Mucosa of descending colon (tissue), 3 donors: Measurements from ENCODE around the gene ERVK3-1. TPM values are rescaled to one million over a fixed set of nuclear protein-coding genes. Genes with fewer than 3 reads are reported as not detected.
A peak's percentile ranks its signal among the peaks of the same experiment; 100 is the strongest.

Experiments
- ATAC-seq: fragments of 200-7000 bp; cut with Tn5 transposase; one replicate; pipeline ENCODE4 v1.9.1; 2020; ENCODE audit warnings: mild to moderate bottlenecking, moderate library complexity
- DNase-seq, 3 donors: peaks; one replicate each; pipeline ENCODE4 v3.0.0-alpha.2; 2020
- H3K36me3 ChIP-seq: fragments of 200-600 bp; one replicate; pipeline ENCODE4 v1.8.0; 2021; ENCODE audit warnings: low read depth, mild to moderate bottlenecking
- H3K4me1 ChIP-seq: fragments of 200-600 bp; one replicate; pipeline ENCODE4 v1.8.0; 2021; ENCODE audit warnings: low read depth, mild to moderate bottlenecking
- H3K4me3 ChIP-seq: fragments of 200-600 bp; one replicate; pipeline ENCODE4 v1.8.0; 2021; ENCODE audit warnings: mild to moderate bottlenecking
- H3K9me3 ChIP-seq: fragments of 200-600 bp; one replicate; pipeline ENCODE4 v1.8.0; 2021; ENCODE audit warnings: mild to moderate bottlenecking
- CTCF ChIP-seq: fragments of 200-600 bp; IDR thresholded peaks from one replicate; pipeline ENCODE4 v1.8.0; 2022; ENCODE audit warnings: antibody characterized with exemption, mild to moderate bottlenecking
- intact Hi-C, 2 donors: fragments of 100-400 bp; cut with DNase I in 1 of 2; cut with micrococcal nuclease in 1 of 2; formaldehyde crosslinking; loops; one replicate each; pipeline versions ENCODE4 v1.11.0 to v1.11.1; 2022; cut with DNase I, micrococcal nuclease
- total RNA-seq, 3 donors: library from RNA; stranded (reverse); fragmentation: NEBNext Ultra II Directional in 2 of 3; extraction: Animal tissue kit (Norgen Biotek cat#: 25700) in 2 of 3; gene quantifications; one replicate each; pipeline versions ENCODE4 v1.2.1 to v1.2.4, GENCODE V29; 2021 to 2023
- donor health status: DM: no; HTN: no; CAD: no; lungs with moderate emphysema.
- donor health status: DM: no; HTN: no; CAD: no.
- donor health status: DM: no; HTN: yes; CAD: no.

The ERVK3-1 gene
- total RNA-seq, 3 donors from 2014 or later, result 25.0 to 31.7 (median 30.0) TPM

GRCh38 chr19:58355908-58356765 lies 51.0 kb downstream of the ERVK3-1 start:
- TF ChIP-seq CTCF, result no peak
- no peaks in the 10 kb centered on the region for H3K36me3 ChIP-seq
- DNase-seq, result no peak

GRCh38 chr19:58356766-58357480 lies 51.7 kb downstream of the ERVK3-1 start:
- intact Hi-C loops, result no loop called here

More at GRCh38 chr19:58355908-58356765, 51.0 kb downstream of the ERVK3-1 start:
- H3K4me3 ChIP-seq, result no peak overlapping the region
- peak; percentile 19 for ATAC-seq
- intact Hi-C loops, result no loop called here
- H3K4me1 ChIP-seq, result no peaks in the 10 kb centered on the region
- no peaks in the 10 kb centered on the region for H3K9me3 ChIP-seq

GRCh38 chr19:58357481-58358145 lies 52.4 kb downstream of the ERVK3-1 start:
- TF ChIP-seq CTCF, result no peak
- Histone ChIP-seq H3K4me1 (no peaks in the 10 kb centered on the region), H3K4me3 (no peak overlapping the region), H3K36me3 (no peaks in the 10 kb centered on the region), H3K9me3 (no peaks in the 10 kb centered on the region)
- DNase-seq (no peak), ATAC-seq (no peak)
- intact Hi-C loops, result no loop called here

More at GRCh38 chr19:58356766-58357480, 51.7 kb downstream of the ERVK3-1 start:
- DNase-seq (no peak), ATAC-seq (no peak)
- TF ChIP-seq CTCF, result no peak
- Histone ChIP-seq H3K9me3 (no peaks in the 10 kb centered on the region), H3K4me1 (no peaks in the 10 kb centered on the region), H3K4me3 (no peak overlapping the region), H3K36me3 (no peaks in the 10 kb centered on the region)

- no peak for TF ChIP-seq CTCF
- no peaks in the 10 kb centered on the region for H3K4me1 ChIP-seq
- intact Hi-C loops, result no loop called here
- H3K9me3 ChIP-seq, result no peaks in the 10 kb centered on the region
- ATAC-seq, result peak; percentile 32
- H3K4me3 ChIP-seq, result peak overlapping the region; percentile 54
- no peaks in the 10 kb centered on the region for H3K36me3 ChIP-seq
- peak in 2 of 3 donors; percentile 69 to 76 for DNase-seq
Measured at GRCh38 chr19:58361900-58362271, 56.7 kb downstream of the ERVK3-1 start.

GRCh38 chr19:58362272-58362994 lies 57.3 kb downstream of the ERVK3-1 start, which contains the start of gene ZNF497:
ZNF497 (minus strand) TSS chr19:58362751; CDS start chr19:58357635, 5,116 bp downstream.
- no peaks in the 10 kb centered on the region for H3K36me3 ChIP-seq
- H3K9me3 ChIP-seq, result no peaks in the 10 kb centered on the region
- ATAC-seq (peak; percentile 95), DNase-seq (peak; percentile 98 to 99 (median 98))
- H3K4me1 ChIP-seq, result no peaks in the 10 kb centered on the region
- peak within 1 kb of the TSS; percentile 54 for H3K4me3 ChIP-seq
- intact Hi-C loops, result no loop called here
- TF ChIP-seq CTCF, result no peak
